ENCODE data around the gene MYLK4. TPM values are rescaled to one million over a fixed set of nuclear protein-coding genes. Genes with fewer than 3 reads are reported as not detected.

Gene MYLK4
- total and polyA plus RNA-seq, 8 donors = 0.12 to 1.3 (median 0.43) TPM; not detected in 3

DNA sequence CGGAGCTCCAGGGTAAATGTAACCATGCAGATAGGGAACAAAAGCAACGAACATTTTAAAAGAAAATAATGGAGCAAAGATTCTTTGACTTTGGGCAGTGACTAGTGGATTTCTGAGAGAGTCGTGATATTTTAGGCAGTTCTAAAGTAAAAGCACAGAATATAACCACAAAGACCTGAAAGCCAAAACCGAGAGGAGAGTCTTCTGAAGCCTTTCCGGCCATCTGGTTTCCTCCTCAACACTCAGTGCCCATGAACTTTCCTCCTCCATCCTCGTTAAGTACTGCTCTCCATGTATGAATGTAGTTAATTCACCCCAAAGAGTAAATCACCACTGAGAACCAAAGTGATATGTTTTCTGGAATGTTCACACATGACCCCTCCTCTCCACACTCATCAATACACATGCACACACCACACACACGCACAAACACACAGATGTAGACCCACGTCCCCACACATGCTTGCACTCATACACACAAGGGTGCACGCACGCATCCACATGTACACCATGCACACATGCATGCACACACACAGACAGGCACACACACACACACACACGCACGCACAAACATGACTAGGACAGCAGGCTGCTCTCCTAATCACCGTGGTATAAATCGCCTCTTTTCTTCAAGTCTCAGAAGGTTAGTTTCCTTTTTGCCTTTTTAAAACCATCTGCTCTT is 109.5 kb downstream of the MYLK4 start:
- H3K36me3 ChIP-seq = no peaks in the 10 kb centered on the region
- H3K9me3 ChIP-seq = no peaks in the 10 kb centered on the region
- TF ChIP-seq, protein P1, sequence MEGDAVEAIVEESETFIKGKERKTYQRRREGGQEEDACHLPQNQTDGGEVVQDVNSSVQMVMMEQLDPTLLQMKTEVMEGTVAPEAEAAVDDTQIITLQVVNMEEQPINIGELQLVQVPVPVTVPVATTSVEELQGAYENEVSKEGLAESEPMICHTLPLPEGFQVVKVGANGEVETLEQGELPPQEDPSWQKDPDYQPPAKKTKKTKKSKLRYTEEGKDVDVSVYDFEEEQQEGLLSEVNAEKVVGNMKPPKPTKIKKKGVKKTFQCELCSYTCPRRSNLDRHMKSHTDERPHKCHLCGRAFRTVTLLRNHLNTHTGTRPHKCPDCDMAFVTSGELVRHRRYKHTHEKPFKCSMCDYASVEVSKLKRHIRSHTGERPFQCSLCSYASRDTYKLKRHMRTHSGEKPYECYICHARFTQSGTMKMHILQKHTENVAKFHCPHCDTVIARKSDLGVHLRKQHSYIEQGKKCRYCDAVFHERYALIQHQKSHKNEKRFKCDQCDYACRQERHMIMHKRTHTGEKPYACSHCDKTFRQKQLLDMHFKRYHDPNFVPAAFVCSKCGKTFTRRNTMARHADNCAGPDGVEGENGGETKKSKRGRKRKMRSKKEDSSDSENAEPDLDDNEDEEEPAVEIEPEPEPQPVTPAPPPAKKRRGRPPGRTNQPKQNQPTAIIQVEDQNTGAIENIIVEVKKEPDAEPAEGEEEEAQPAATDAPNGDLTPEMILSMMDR (IDR thresholded peaks at IDR 0.05) = no peak
- no peak for TF ChIP-seq EP300 (IDR thresholded peaks at IDR 0.05)
- TF ChIP-seq POLR2A (IDR thresholded peaks at IDR 0.05) = no peak
- no peak for TF ChIP-seq POLR2AphosphoS5 (IDR thresholded peaks at IDR 0.05)
- H3K27ac ChIP-seq = no peak overlapping the region
- DNase-seq = no peak
- 76 to 81% (median 80%) methylated on average over 14 of the region's 14 CpGs for WGBS, 5 donors
- intact Hi-C loops (cut with DNase I; ENCODE audit: low total_unique reads) = loop anchor here (5.0 kb wide), 1 partner anchor 1044 kb away; no protein-coding TSS in a partner anchor
- H3K27me3 ChIP-seq = peaks cover 0 to 26% (median 0%) of the 10 kb centered on the region in 3 donors
- H3K4me1 ChIP-seq = no peaks in the 10 kb centered on the region
- no peak overlapping the region for H3K4me3 ChIP-seq

DNA sequence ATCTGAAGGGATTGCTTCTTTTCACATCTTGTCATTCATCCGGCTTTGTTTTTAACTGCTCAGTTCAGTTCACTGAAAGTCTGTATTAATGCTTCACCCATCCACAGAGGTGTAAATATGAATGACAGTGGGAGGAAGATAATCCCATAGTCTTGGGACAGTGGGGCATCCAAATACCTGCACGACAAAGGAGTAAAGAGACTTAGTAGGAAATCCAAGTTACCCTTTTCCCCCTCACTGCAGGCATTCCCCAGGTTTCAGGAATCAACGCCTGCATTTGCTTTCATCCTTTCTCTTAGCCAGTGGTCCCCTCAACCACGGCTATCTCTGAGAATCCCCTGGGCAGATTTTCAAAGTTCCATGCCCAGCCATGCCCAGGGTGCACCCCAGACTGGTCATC is 110.2 kb downstream of the MYLK4 start:
- Histone ChIP-seq H3K4me3 (no peak overlapping the region), H3K27me3 (peaks cover 0 to 25% (median 0%) of the 10 kb centered on the region in 3 donors), H3K27ac (no peak overlapping the region), H3K36me3 (no peaks in the 10 kb centered on the region), H3K9me3 (no peaks in the 10 kb centered on the region), H3K4me1 (no peaks in the 10 kb centered on the region)
- no peak for DNase-seq
- TF ChIP-seq POLR2AphosphoS5 (IDR thresholded peaks at IDR 0.05) = no peak
- no peak for TF ChIP-seq POLR2A (IDR thresholded peaks at IDR 0.05)
- TF ChIP-seq, protein P1 (IDR thresholded peaks at IDR 0.05) = no peak
- TF ChIP-seq EP300 (IDR thresholded peaks at IDR 0.05) = no peak
- WGBS, 5 donors = 66 to 81% (median 77%) methylated on average over 4 of the region's 4 CpGs
- intact Hi-C loops (cut with DNase I; ENCODE audit: low total_unique reads) = loop anchor here (5.0 kb wide), 1 partner anchor 1043 kb away; no protein-coding TSS in a partner anchor

DNA sequence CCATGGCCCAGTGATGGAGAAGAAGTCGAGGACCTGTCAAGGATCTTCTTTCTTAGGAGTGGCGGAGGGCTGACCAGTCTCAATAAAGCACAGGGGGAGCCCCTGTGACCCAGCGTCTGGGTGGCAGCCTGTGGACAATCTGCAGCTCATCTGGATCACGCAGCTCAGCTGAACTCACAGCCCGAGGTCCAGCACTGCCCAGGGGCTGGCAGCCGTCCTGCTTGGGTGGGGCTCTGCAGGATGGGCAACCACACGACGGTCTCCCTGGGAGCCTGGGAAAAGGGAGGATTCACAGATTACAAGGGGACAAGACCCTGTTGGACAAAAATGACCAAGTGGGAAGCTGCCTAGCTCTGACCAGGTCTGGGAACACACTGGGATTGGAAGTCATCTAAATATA is 110.8 kb downstream of the MYLK4 start:
- Histone ChIP-seq H3K27me3 (peaks cover 0 to 19% (median 0%) of the 10 kb centered on the region in 3 donors), H3K4me3 (no peak overlapping the region), H3K4me1 (peaks cover 1 to 6% (median 3%) of the 10 kb centered on the region in 4 donors), H3K9me3 (no peaks in the 10 kb centered on the region), H3K36me3 (no peaks in the 10 kb centered on the region), H3K27ac (no peak overlapping the region)
- WGBS, 5 donors = 65 to 74% (median 69%) methylated on average over 8 of the region's 8 CpGs
- TF ChIP-seq, protein P1 (IDR thresholded peaks at IDR 0.05) = no peak
- TF ChIP-seq POLR2A (IDR thresholded peaks at IDR 0.05) (no peak), EP300 (IDR thresholded peaks at IDR 0.05) (no peak), POLR2AphosphoS5 (IDR thresholded peaks at IDR 0.05) (no peak)
- DNase-seq = no peak
- intact Hi-C loops (cut with DNase I; ENCODE audit: low total_unique reads) = loop anchor here (5.0 to 10.0 kb wide), 2 partner anchors 185 to 1043 kb away; no protein-coding TSS in a partner anchor

DNA sequence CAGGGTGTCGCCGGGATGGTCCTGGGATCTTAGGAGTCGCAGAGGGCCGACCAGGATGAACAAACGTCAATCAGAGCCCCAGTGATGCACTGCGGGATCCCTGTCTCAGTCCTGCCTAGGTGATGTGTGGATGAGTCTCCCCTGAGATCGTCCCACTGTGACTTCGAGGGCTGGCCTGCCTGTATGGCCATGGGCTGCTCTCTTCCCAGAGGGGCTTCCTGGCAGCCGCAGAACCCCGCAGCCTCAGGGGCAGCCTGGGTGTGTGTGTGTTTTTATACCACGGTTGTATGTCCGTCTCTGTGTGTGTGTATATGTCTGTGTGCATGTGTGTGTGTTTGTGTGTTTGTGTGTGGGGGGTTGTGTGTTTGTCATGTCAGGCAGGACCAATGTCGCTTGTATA is 111.6 kb downstream of the MYLK4 start:
- peaks cover 0 to 14% (median 0%) of the 10 kb centered on the region in 3 donors for H3K27me3 ChIP-seq
- intact Hi-C loops (cut with DNase I; ENCODE audit: low total_unique reads) = loop anchor here (10.0 kb wide), 1 partner anchor 184 kb away; no protein-coding TSS in a partner anchor
- no peak for DNase-seq
- no peaks in the 10 kb centered on the region for H3K36me3 ChIP-seq
- H3K4me1 ChIP-seq = peaks cover 6 to 13% (median 10%) of the 10 kb centered on the region in 4 donors
- H3K9me3 ChIP-seq = no peaks in the 10 kb centered on the region
- no peak for TF ChIP-seq POLR2AphosphoS5 (IDR thresholded peaks at IDR 0.05)
- no peak for TF ChIP-seq POLR2A (IDR thresholded peaks at IDR 0.05)
- no peak overlapping the region for H3K4me3 ChIP-seq
- H3K27ac ChIP-seq = no peak overlapping the region
- 82 to 100% (median 90%) methylated on average over 3 to 13 of the region's 13 CpGs for WGBS, 5 donors

DNA sequence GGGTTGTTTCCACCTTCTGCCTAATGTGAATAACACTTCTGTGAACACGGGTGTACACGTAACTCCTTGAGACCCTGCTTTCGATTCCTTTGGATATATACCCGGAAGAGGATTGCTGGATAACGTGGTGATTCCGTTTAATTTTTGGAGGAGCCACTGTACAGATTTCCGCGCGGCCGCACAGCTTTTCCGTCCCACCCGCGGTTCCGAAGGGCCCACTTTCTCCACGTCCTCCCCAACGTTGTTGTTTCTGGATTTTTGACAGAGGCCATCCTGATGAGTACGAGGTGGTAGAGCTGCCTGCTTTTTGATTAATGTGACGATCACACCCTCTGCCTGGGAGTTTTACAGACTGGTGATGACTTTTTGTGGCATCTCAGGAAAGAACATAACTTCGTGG is 114.0 kb downstream of the MYLK4 start:
- Histone ChIP-seq H3K27ac (no peak overlapping the region), H3K36me3 (no peaks in the 10 kb centered on the region), H3K27me3 (peaks cover 0 to 14% (median 0%) of the 10 kb centered on the region in 3 donors), H3K4me3 (no peak overlapping the region), H3K4me1 (peaks cover 9 to 30% (median 22%) of the 10 kb centered on the region in 4 donors), H3K9me3 (no peaks in the 10 kb centered on the region)
- TF ChIP-seq POLR2AphosphoS5 (IDR thresholded peaks at IDR 0.05) (no peak), EP300 (IDR thresholded peaks at IDR 0.05) (no peak), POLR2A (IDR thresholded peaks at IDR 0.05) (no peak)
- TF ChIP-seq, protein P1 (IDR thresholded peaks at IDR 0.05) = no peak
- WGBS, 5 donors = 91 to 95% (median 94%) methylated on average over 19 of the region's 19 CpGs
- intact Hi-C loops (cut with DNase I; ENCODE audit: low total_unique reads) = loop anchor here (10.0 kb wide), 1 partner anchor 182 kb away; no protein-coding TSS in a partner anchor
- DNase-seq = no peak
